Measurements from ENCODE around the gene PSRC1. TPM values are rescaled to one million over a fixed set of nuclear protein-coding genes. Genes with fewer than 3 reads are reported as not detected.

PSRC1 gene
- total RNA-seq, 1 donor, result 5.4 TPM

- Histone ChIP-seq H3K27ac (ENCODE audit: low read depth, low read length) (no peak overlapping the region), H3K4me1 (ENCODE audit: insufficient read depth, low read length) (peaks cover 6% of the 10 kb centered on the region), H3K79me2 (ENCODE audit: insufficient read depth, low read length) (no peaks in the 10 kb centered on the region), H3K36me3 (ENCODE audit: insufficient read depth, low read length) (no peaks in the 10 kb centered on the region), H3K9me3 (ENCODE audit: low read depth, low read length) (no peaks in the 10 kb centered on the region), H2AFZ (ENCODE audit: low read length) (no peak overlapping the region), H3K27me3 (ENCODE audit: insufficient read depth, low read length) (no peaks in the 10 kb centered on the region), H4K20me1 (ENCODE audit: insufficient read depth, low read length) (no peaks in the 10 kb centered on the region), H3K4me3 (ENCODE audit: insufficient read depth, low read length) (no peak overlapping the region), H3K4me2 (ENCODE audit: insufficient read depth, low read length) (no peak overlapping the region)
- TF ChIP-seq CTCF (IDR thresholded peaks at IDR 0.05; ENCODE audit: extremely low read depth, low read depth, low read length), result no peak
- peak; percentile 59 for DNase-seq (ENCODE audit: insufficient read length, low spot score, missing footprints)
Measured at GRCh38 chr1:109247401-109248365, 35.3 kb downstream of the PSRC1 start.

GRCh38 chr1:109246141-109246551 lies 36.8 kb downstream of the PSRC1 start:
- Histone ChIP-seq H3K4me2 (ENCODE audit: insufficient read depth, low read length) (no peak overlapping the region), H3K4me3 (ENCODE audit: insufficient read depth, low read length) (no peak overlapping the region), H2AFZ (ENCODE audit: low read length) (no peak overlapping the region), H3K4me1 (ENCODE audit: insufficient read depth, low read length) (peaks cover 11% of the 10 kb centered on the region), H3K9me3 (ENCODE audit: low read depth, low read length) (no peaks in the 10 kb centered on the region), H4K20me1 (ENCODE audit: insufficient read depth, low read length) (no peaks in the 10 kb centered on the region), H3K27me3 (ENCODE audit: insufficient read depth, low read length) (peaks cover 5% of the 10 kb centered on the region), H3K27ac (ENCODE audit: low read depth, low read length) (no peak overlapping the region), H3K79me2 (ENCODE audit: insufficient read depth, low read length) (no peaks in the 10 kb centered on the region), H3K36me3 (ENCODE audit: insufficient read depth, low read length) (no peaks in the 10 kb centered on the region)
- DNase-seq (ENCODE audit: insufficient read length, low spot score, missing footprints), result peak; percentile 92
- TF ChIP-seq CTCF (IDR thresholded peaks at IDR 0.05; ENCODE audit: extremely low read depth, low read depth, low read length), result no peak

GRCh38 chr1:109243860-109244552 lies 38.9 kb downstream of the PSRC1 start:
- DNase-seq (ENCODE audit: insufficient read length, low spot score, missing footprints), result peak; percentile 45
- H3K4me1 ChIP-seq (ENCODE audit: insufficient read depth, low read length), result peaks cover 23% of the 10 kb centered on the region
- H3K27me3 ChIP-seq (ENCODE audit: insufficient read depth, low read length), result peaks cover 5% of the 10 kb centered on the region
- H3K36me3 ChIP-seq (ENCODE audit: insufficient read depth, low read length), result no peaks in the 10 kb centered on the region
- no peak for TF ChIP-seq CTCF (IDR thresholded peaks at IDR 0.05; ENCODE audit: extremely low read depth, low read depth, low read length)
- H2AFZ ChIP-seq (ENCODE audit: low read length), result no peak overlapping the region
- H3K4me2 ChIP-seq (ENCODE audit: insufficient read depth, low read length), result no peak overlapping the region
- H4K20me1 ChIP-seq (ENCODE audit: insufficient read depth, low read length), result peaks cover 5% of the 10 kb centered on the region
- no peak overlapping the region for H3K27ac ChIP-seq (ENCODE audit: low read depth, low read length)
- no peaks in the 10 kb centered on the region for H3K9me3 ChIP-seq (ENCODE audit: low read depth, low read length)
- H3K79me2 ChIP-seq (ENCODE audit: insufficient read depth, low read length), result no peaks in the 10 kb centered on the region
- no peak overlapping the region for H3K4me3 ChIP-seq (ENCODE audit: insufficient read depth, low read length)

- no peak overlapping the region for H3K4me3 ChIP-seq (ENCODE audit: insufficient read depth, low read length)
- no peaks in the 10 kb centered on the region for H3K79me2 ChIP-seq (ENCODE audit: insufficient read depth, low read length)
- no peak for TF ChIP-seq CTCF (IDR thresholded peaks at IDR 0.05; ENCODE audit: extremely low read depth, low read depth, low read length)
- peaks cover 7% of the 10 kb centered on the region for H3K36me3 ChIP-seq (ENCODE audit: insufficient read depth, low read length)
- H4K20me1 ChIP-seq (ENCODE audit: insufficient read depth, low read length), result peaks cover 5% of the 10 kb centered on the region
- peak; percentile 30 for DNase-seq (ENCODE audit: insufficient read length, low spot score, missing footprints)
- H3K9me3 ChIP-seq (ENCODE audit: low read depth, low read length), result no peaks in the 10 kb centered on the region
- H3K27me3 ChIP-seq (ENCODE audit: insufficient read depth, low read length), result peaks cover 5% of the 10 kb centered on the region
- H3K27ac ChIP-seq (ENCODE audit: low read depth, low read length), result no peak overlapping the region
- H3K4me2 ChIP-seq (ENCODE audit: insufficient read depth, low read length), result no peak overlapping the region
- H2AFZ ChIP-seq (ENCODE audit: low read length), result no peak overlapping the region
- H3K4me1 ChIP-seq (ENCODE audit: insufficient read depth, low read length), result peaks cover 20% of the 10 kb centered on the region
Measured at GRCh38 chr1:109243221-109243620, 39.7 kb downstream of the PSRC1 start.
